ENCODE results near the gene EGFL8. TPM values are rescaled to one million over a fixed set of nuclear protein-coding genes. Genes with fewer than 3 reads are reported as not detected.

EGFL8 gene
- 10 to 100 TPM; 11.1 to 14.5 TPM for total RNA-seq

DNA sequence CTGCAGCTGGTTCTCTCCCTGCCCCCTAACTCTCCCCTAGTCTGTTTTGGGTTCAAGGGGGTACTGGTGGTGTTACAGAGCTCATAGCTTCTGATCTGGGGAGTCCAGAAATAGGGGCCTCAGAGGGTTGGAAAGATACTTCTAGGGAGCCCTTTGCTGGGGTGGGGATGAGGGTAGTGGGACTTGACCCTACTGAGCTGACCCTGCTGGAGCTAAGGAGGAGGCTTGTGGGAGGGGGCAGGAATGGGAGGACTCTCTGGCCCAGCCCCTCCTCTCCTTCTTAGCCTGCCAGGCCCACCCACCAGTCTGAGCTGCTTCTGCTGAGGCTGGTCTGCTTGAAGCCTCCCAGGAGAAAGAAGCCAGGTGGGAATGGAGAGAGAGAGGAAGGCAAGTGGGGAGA is at the start of gene EGFL8:
Gene EGFL8 (plus strand): TSS at position 301 of the 400 bp plus-strand sequence. CDS start 1,571 bp downstream, outside the sequence.

DNA sequence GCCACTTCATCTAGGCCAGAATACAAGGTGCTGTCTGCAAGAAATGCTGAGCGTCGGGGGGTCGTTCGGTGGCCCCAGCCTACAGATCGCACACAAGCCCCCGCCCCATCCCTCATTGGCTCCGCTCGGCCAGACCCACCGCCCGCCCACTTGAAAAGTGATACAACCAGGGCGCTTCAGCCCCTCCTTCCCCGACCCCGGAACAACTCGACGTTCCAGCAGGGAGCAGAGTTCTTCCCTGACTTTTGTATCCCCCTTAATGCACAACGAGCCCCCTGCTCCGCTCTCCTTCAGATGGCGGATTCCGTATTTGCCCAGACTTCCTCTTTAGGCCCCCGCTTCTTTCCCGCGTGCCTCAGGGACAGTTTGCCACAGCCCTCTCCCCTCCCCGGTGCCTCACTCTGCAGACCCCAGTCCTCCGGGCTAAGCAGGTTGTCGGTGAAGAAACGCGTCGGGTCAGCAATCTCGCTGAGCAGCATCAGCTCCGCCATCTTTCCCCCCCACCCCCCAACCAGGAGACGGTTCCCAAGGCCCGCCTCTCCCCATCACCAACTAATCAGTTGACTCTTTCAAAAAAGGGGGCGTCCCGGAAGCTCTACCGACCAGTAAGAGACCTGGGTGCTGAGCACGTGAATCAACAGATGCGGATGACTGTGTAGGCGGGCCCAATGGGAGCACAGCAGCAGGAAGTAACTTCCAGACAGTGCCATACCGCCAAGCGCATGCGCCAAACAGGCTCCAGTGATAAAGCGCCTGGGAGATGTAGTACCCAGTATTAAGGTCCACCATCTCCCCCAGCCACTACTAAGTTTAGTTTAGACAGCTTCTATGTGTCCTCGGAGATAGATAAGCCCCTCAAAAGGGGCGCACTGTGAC is 36.4 kb upstream of the EGFL8 start, which contains the start of gene ATF6B:
Gene ATF6B (minus strand): TSS at position 530 of the 876 bp plus-strand sequence. CDS start 39 bp downstream, at position 491.

DNA sequence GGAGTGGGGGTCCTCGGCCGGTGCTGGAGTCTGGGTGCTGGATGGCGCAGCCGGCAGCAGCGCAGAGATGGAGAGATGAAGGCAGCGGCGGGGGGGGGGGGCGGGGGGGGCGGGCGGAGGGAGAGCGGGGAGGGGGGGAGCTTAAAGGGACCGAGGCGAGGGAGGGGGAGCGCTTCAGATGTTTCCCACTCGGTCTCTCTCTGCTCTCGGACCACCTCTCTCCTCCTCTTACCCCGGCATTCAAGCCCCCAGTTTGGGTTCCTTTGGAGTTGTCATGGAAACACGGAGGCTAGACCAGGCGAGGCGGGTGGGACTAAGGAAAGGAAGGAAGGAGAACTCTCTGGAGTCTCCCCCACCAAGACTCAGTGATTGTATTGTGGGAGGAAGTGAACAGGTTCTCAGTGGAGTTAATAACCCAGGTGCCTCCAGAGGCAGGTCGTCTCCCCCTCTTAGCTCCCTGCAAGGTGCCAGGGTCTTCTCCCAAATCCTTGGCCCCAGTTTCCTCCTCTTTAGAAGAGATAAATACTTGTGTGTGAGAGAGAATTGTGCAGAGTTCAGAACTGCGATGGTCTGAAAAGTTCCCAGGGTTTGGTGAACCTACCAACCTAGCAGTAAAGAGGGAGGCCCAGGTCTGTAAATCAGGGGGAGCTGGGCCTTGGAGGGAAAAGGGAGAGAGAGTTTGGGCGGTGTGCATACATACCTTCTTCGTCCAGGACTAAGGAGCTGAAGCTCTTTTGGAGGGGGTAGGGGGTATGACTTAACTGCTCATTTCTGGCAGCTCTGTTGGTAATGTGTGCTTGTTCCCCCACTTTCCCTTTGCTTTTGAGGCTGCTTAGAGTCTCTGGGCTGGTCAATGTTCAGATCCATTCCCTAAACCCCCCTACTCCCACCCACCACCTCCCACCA is 12.3 kb upstream of the EGFL8 start, which contains the start of gene PRRT1:
Gene PRRT1 (minus strand): TSS at position 77 of the 906 bp plus-strand sequence. CDS start 112 bp downstream, outside the sequence.

DNA sequence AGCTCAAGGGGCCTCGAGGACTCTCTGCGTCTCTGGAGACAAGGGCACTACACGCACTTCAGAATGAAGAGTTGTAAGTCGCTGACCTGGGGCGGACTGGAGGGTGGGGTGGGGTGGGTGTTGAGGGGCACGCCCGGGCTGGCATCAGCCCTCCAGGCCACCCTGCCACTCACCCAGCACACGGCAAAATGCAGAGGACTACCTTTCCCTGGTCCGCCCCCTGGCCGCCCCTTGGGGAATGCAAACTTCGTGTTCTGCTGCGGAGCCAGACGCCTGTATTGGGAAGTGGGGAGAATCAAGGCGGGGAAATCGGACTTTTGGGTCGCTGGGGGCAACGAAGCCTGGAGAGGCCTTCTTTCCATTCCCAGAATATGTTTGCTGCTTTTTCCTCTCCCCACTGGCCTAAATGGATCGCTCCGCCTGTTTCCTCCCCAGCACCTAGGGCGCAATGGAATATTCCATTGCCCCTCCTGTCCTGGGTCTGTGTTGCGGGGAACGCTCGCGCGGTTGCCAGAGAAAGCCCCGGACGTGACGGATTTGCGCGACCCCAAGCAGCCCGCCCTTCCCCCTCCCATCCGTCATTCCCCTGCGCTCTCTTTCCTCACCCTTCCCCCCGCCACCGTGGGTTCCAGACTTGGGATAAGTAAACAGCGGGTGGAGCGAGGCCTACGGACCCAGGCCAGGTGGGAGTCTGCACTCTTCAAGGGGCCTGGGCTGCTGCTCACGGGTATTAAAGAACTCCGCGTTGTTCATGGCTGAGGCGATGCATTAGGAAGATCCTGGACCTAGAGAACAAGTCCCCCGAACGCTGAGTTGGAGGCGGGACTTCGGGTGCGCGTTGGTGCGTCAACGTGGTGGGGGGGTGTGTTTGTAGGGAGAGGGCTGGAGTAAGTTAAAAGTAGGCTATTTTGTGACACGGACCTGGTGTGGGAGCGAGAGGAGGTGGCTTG is 10.6 kb upstream of the EGFL8 start, which contains the start of gene PPT2:
Gene PPT2 (plus strand): TSS at position 578 of the 950 bp plus-strand sequence. CDS start 454 bp downstream, outside the sequence.

DNA sequence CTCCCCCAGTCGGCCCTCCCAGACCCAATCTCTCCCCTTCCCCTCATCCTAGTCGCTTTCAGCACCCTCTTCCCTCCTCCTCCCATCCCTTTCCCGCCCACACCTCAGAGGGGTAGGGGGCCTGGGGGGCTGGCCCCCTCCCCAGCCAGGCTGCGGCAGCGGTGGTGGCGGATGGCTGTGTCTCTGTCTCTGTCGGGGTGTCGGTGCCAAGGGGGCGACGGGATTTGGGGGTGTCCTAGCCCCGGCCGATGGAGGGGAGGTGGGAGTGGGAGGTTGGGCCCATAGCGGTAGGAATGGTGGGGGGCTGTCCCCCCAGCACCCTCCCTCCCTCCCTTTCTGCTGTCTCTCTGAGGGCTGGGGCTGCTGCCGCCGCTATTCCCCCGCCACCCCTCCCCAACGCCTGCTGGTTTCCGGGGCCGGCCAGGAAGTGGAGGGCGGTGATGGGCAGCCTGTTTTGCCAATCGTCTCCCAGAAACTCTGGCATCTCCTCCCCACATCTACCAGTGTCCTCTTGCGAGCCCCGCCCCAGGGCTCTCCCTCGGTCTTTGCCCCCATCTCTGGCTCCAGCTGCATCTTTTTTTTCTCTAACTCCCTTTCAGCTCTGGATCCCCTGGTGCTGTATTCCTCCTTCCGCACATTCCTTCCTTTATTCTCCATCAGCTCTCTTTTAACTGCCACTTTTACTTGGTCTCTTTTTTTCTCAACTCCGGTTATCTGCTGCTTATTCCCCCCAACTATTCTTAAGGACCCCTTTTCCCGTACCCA is 11.5 kb downstream of the EGFL8 start, which contains the start of gene AGPAT1:
Gene AGPAT1 (minus strand): TSS at position 374 of the 765 bp plus-strand sequence. CDS start 4,588 bp downstream, outside the sequence.

DNA sequence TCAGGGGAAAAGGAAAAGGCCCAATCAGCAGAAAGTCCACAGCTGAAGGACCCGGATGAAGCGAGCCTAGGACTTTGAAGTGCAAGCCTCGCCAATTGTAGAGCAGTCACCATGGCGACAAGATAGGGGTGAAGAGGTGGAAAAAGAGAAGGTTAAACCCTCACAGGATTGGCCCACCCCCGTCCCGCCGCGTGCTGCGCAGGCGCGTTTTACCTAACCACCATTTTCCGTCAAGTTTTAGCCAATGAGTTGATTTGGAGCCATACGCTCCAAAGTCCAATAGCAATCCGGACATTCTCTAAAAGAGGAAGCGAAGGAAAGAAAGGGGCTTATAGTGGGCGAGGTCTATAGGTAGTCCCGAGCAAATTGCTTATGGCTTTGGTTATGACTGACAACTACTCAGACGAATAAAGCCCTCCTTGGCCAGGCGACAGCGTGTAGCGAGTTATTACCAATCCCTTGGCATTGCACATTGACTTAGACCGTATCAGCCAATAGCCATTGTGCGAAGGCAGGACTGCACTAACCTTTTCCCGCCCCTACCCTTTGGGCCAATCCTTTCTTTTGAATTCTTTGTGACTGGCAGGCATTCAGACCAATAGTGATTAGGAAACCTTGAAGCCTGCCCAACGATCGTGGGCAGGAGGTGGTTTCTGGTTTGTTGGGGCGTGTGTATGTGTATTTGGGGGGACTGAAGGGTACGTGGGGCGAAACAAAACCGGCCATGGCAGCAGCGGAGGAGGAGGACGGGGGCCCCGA is 13.6 kb downstream of the EGFL8 start, which contains the start of gene RNF5:
Gene RNF5 (plus strand): TSS at position 618 of the 759 bp plus-strand sequence. CDS start 107 bp downstream, at position 725.

DNA sequence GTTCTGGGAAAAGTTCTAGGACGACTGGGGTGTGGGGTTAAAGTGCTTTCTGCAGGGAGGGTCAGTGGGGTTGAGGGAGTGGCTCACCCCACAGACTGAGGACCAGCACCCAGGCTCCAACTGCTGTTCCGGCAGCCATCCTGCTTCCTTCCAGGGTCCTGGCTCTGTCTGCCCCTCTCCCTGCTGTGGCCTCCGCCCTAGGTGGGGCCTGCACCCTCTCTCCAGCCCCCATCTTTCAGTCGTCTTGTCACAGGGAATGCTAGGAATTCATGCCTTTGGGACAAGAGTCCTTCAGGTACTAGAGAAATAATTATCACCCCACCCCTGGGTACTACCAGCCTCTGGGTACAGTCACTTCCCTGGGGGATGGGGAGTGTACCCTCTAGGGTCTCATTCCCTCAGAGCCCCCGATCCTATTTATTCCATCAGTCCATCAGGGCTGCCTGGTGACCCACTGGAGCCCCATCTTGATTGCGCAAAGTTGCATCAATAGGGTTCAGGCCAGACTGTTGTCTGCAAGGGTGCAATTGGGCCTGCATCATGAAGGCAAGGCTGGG is 19.8 kb downstream of the EGFL8 start, which contains the start of gene AGER:
Gene AGER (minus strand): TSS at position 170 of the 557 bp plus-strand sequence. CDS start 31 bp downstream, at position 139.

DNA sequence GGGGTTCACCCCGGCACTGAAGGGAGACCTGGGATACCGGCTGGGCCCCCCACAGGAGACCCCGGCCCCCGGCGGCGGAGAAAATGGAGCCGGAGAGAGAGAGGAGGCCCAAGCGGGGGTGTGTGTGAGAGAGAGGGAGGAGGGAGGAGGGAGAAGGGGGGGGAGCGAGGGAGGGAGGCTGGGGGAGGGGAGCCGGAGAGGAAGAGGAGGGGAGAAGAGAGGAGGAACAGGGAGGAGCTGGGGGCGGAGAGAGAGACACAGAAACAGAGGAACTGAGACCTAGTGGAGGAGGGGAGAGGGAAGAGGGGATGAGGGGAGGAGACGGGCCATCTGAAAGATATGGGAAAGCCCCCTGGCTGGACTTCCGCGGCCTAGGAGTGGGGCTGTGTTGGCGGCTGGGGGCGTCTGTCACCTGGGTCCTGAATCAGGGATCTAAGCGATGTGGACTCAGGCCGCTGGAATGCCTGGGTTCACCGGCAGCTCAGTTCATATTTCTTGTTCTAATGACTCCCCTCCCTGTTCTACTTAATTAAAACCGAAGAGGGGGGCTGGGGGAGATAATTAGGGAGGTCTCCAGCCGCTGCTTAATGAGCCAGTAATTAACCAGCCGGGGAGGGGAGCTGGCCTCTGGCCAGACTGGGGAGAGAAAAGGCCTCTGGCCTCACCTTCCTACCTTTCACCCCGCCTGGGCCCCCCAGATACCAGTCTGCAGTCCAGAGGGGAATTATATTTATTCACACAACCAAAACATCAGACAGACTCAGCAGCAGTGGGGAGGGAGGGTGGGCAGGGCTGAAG is 25.9 kb downstream of the EGFL8 start, which contains the start of gene PBX2:
Gene PBX2 (minus strand): TSS at position 149 of the 798 bp plus-strand sequence. CDS start 287 bp downstream, outside the sequence.

DNA sequence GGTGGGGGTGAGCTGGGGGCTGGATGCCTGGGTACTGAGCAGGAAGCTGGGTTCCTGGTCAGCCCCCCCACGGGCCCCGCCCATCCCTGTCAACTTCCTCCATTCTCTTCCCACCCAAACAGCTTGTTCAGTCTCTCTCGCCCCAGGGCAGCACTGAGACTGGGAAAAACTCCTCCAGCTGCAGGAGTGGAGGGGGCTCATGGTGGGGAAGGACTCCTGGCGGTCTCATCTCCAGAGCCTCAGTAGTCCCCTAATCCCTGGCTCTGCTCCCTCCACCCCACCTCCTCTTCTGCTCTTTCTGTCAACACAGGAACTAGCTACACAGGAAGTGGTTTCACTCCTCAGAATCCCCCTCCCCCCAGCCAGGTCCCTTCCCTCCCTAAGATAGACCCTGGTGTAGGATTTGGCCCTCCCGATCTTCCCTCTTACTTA is 28.2 kb downstream of the EGFL8 start, which contains the start of gene GPSM3:
Gene GPSM3 (minus strand): TSS at position 36 of the 432 bp plus-strand sequence. CDS start 130 bp downstream, outside the sequence.

Small RNA genes lying within 50 kb of the gene (microRNA-seq; reads per million reads assigned to microRNA genes)
- gene MIR6721 (ENCODE audit: borderline microRNAs expressed, borderline replicate concordance) (2.5 reads per million, percentile 9 among the genes with 10 or more reads in this experiment), gene MIR6833 (ENCODE audit: borderline microRNAs expressed, borderline replicate concordance) (not detected)

Other genes with a start within 250 kb of the EGFL8 start
- under 1 TPM; 0.51 to 0.93 TPM for gene C2, start 236.9 kb upstream of the EGFL8 start, total RNA-seq
- not detected for gene CFB, start 218.5 kb upstream of the EGFL8 start, total RNA-seq
- 10 to 100 TPM; 60.9 to 61.7 TPM for gene NELFE, start 205.6 kb upstream of the EGFL8 start, total RNA-seq
- gene SKIC2, start 205.4 kb upstream of the EGFL8 start, total RNA-seq, result 10 to 100 TPM; 71.6 to 77.8 TPM
- 10 to 100 TPM; 17.1 to 17.9 TPM for gene DXO, start 192.5 kb upstream of the EGFL8 start, total RNA-seq
- 1 to 10 TPM; 4.2 to 6.2 TPM for gene C4A, start 182.5 kb upstream of the EGFL8 start, total RNA-seq
- 1 to 10 TPM; 3.4 to 3.5 TPM for gene C4B, start 149.8 kb upstream of the EGFL8 start, total RNA-seq
- gene CYP21A2, start 126.2 kb upstream of the EGFL8 start, total RNA-seq, result not detected
- gene TNXB, start 55.3 kb upstream of the EGFL8 start, total RNA-seq, result 1 to 10 TPM; 4.8 to 6.6 TPM
- gene ATF6B, start 36.3 kb upstream of the EGFL8 start, total RNA-seq, result 100 to 1,000 TPM; 125 to 139 TPM
- gene FKBPL, start 34.3 kb upstream of the EGFL8 start, total RNA-seq, result 1 to 10 TPM; 4.9 to 5.1 TPM
- gene PRRT1, start 12.7 kb upstream of the EGFL8 start, total RNA-seq, result under 1 TPM; 0.29 to 0.35 TPM
- gene PPT2, start 10.5 kb upstream of the EGFL8 start, total RNA-seq, result 10 to 100 TPM; 10.7 to 10.8 TPM
- 10 to 100 TPM; 42.0 to 43.1 TPM for gene AGPAT1, start 11.5 kb downstream of the EGFL8 start, total RNA-seq
- gene RNF5, start 13.8 kb downstream of the EGFL8 start, total RNA-seq, result 10 to 100 TPM; 38.0 to 39.8 TPM
- 10 to 100 TPM; 41.4 to 55.3 TPM for gene AGER, start 19.7 kb downstream of the EGFL8 start, total RNA-seq
- gene PBX2, start 25.6 kb downstream of the EGFL8 start, total RNA-seq, result 10 to 100 TPM; 95.5 to 96.2 TPM
- 100 to 1,000 TPM; 320 to 332 TPM for gene GPSM3, start 28.0 kb downstream of the EGFL8 start, total RNA-seq
- gene NOTCH4, start 59.5 kb downstream of the EGFL8 start, total RNA-seq, result under 1 TPM; 0.24 to 0.48 TPM
- gene TSBP1, start 207.3 kb downstream of the EGFL8 start, total RNA-seq, result not detected
- gene BTNL2, start 242.6 kb downstream of the EGFL8 start, total RNA-seq, result not detected

Measured in activated naive CD4-positive, alpha-beta T cell treated with anti-CD3 and anti-CD28 coated beads, Interleukin-2, amount 10 ng/mL, durations not matched to agents 5 hours and 36 hours (primary cell).